Ishikawa (cell line): ENCODE measurements around the gene EEIG1.

ENCODE experiments used
- CEBPB ChIP-seq: IDR thresholded peaks from 2 replicates; pipeline ENCODE4 v1.6.1; 2012
- CREB1 ChIP-seq: IDR thresholded peaks from 2 replicates; pipeline ENCODE4 v1.6.1; 2012; ENCODE audit warnings: low read depth
- EGR1 ChIP-seq: IDR thresholded peaks from 2 replicates; pipeline ENCODE4 v1.6.1; 2012
- EP300 ChIP-seq: IDR thresholded peaks from 2 replicates; pipeline ENCODE4 v1.6.1; 2012; ENCODE audit warnings: borderline replicate concordance
- FOXM1 ChIP-seq: IDR thresholded peaks from 2 replicates; pipeline ENCODE4 v1.6.1; 2012; ENCODE audit warnings: low read depth, borderline replicate concordance
- NFIC ChIP-seq: IDR thresholded peaks from 2 replicates; pipeline ENCODE4 v1.6.1; 2012
- RAD21 ChIP-seq: IDR thresholded peaks from 2 replicates; pipeline ENCODE4 v1.6.1; 2012; ENCODE audit warnings: low read depth
- TAF1 ChIP-seq: IDR thresholded peaks from 2 replicates; pipeline ENCODE4 v1.6.1; 2012; ENCODE audit warnings: low read depth, mild to moderate bottlenecking
- TCF12 ChIP-seq: IDR thresholded peaks from 2 replicates; pipeline ENCODE4 v1.6.1; 2012; ENCODE audit warnings: low read depth
- TEAD4 ChIP-seq: IDR thresholded peaks from 2 replicates; pipeline ENCODE4 v1.6.1; 2012
- YY1 ChIP-seq: IDR thresholded peaks from 2 replicates; pipeline ENCODE4 v1.6.1; 2012; ENCODE audit warnings: low read depth
- ZBTB7A ChIP-seq: IDR thresholded peaks from 2 replicates; pipeline ENCODE4 v1.6.1; 2012; ENCODE audit warnings: low read depth
- TF ChIP-seq, protein P1 (sequence below): IDR thresholded peaks from 2 replicates; pipeline ENCODE4 v1.6.1; 2012
- TF ChIP-seq, protein P2 (sequence below): IDR thresholded peaks from 2 replicates; pipeline ENCODE4 v1.6.1; 2012; ENCODE audit warnings: low read depth, mild to moderate bottlenecking
- TF ChIP-seq, protein P3 (sequence below): IDR thresholded peaks from 2 replicates; pipeline ENCODE4 v1.6.1; 2012

Gene EEIG1

DNA sequence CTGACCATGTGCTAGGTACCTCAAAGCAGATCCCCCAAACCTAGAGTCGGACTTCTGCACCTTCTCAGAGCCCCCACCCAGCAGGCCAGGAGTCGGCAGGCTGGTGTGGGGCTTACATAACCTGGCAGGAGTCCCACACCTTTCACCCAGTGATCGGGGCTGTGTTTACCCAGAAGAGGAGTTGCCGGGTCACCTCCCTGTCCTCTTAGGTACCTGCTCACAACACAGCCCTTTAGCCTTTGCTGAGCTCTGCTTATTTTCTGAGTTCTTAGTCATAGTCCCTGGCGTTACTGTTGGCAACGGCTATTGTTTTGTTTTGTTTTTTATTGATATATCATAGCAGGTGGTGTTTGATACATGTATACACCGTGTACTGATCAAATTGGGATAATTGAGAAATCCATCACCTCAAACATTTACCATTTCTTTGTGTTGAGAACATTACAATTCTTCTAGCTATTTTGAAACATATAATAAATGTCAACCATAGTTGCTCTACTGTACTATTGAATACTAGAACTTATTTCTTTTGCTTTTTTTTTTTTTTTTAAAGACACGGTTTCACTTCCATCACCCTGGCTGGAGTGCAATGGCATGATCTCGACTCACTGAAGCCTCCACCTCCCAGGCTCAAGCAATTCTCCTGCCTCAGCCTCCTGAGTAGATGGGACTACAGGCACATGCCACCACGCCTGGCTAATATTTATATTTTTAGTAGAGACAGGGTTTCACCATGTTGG is 10.4 kb upstream of the EEIG1 start:
- TF ChIP-seq, protein P1, sequence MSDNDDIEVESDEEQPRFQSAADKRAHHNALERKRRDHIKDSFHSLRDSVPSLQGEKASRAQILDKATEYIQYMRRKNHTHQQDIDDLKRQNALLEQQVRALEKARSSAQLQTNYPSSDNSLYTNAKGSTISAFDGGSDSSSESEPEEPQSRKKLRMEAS, result no peak
- no peak for TF ChIP-seq EGR1
- TF ChIP-seq CREB1, result no peak
- no peak for TF ChIP-seq TCF12
- no peak for TF ChIP-seq EP300
- TF ChIP-seq CEBPB, result no peak
- TF ChIP-seq, protein P2, sequence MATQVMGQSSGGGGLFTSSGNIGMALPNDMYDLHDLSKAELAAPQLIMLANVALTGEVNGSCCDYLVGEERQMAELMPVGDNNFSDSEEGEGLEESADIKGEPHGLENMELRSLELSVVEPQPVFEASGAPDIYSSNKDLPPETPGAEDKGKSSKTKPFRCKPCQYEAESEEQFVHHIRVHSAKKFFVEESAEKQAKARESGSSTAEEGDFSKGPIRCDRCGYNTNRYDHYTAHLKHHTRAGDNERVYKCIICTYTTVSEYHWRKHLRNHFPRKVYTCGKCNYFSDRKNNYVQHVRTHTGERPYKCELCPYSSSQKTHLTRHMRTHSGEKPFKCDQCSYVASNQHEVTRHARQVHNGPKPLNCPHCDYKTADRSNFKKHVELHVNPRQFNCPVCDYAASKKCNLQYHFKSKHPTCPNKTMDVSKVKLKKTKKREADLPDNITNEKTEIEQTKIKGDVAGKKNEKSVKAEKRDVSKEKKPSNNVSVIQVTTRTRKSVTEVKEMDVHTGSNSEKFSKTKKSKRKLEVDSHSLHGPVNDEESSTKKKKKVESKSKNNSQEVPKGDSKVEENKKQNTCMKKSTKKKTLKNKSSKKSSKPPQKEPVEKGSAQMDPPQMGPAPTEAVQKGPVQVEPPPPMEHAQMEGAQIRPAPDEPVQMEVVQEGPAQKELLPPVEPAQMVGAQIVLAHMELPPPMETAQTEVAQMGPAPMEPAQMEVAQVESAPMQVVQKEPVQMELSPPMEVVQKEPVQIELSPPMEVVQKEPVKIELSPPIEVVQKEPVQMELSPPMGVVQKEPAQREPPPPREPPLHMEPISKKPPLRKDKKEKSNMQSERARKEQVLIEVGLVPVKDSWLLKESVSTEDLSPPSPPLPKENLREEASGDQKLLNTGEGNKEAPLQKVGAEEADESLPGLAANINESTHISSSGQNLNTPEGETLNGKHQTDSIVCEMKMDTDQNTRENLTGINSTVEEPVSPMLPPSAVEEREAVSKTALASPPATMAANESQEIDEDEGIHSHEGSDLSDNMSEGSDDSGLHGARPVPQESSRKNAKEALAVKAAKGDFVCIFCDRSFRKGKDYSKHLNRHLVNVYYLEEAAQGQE, result no peak

DNA sequence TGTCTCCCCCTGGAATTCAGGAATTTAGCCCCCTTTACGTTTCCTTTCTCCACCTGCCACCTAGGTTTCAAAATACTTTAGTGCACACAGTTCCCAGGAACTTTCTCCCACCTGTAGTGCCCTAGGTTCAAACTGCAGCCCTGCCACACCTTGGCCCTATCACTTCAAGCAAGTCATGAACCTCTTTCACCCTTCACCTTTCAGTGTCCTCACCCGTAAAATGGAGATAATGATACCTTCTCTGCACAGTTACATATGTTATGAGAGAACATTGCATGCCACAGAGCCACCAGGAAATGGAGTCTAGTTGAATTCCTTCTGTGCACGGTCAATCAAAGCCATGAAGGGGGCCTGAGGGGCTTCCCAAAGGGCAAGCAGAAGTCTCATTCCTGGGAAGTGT is 9.8 kb upstream of the EEIG1 start:
- no peak for TF ChIP-seq EP300
- no peak for TF ChIP-seq TEAD4
- TF ChIP-seq YY1, result no peak
- no peak for TF ChIP-seq ZBTB7A
- TF ChIP-seq TCF12, result no peak
- TF ChIP-seq NFIC, result no peak
- TF ChIP-seq, protein P2, result no peak
- no peak for TF ChIP-seq RAD21
- TF ChIP-seq TAF1, result no peak
- TF ChIP-seq, protein P3, sequence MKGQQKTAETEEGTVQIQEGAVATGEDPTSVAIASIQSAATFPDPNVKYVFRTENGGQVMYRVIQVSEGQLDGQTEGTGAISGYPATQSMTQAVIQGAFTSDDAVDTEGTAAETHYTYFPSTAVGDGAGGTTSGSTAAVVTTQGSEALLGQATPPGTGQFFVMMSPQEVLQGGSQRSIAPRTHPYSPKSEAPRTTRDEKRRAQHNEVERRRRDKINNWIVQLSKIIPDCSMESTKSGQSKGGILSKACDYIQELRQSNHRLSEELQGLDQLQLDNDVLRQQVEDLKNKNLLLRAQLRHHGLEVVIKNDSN, result no peak
- TF ChIP-seq FOXM1, result no peak
- TF ChIP-seq CREB1, result no peak
- TF ChIP-seq CEBPB, result no peak
- TF ChIP-seq, protein P1, result no peak
- no peak for TF ChIP-seq EGR1

DNA sequence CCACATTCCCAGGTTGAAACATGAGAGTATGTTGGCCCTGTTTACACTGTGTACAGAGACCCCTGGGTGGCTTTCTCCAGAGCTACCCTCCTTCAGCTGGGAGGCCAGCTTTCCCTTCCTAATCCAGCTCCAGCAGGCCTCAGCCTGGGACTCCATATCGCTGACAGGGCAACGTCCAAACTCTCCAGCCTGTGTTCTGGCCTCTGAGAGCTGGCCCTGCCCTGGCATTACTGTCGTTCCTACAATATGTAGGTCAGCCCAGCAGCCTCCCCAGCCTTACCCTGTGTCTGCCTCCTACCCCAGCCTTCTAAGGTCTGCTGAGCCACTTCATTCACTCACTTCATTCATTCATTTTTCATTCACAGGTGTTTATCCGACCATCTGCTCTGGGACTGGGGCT is 8.3 kb upstream of the EEIG1 start:
- no peak for TF ChIP-seq CREB1
- TF ChIP-seq, protein P2, result no peak
- no peak for TF ChIP-seq EP300
- no peak for TF ChIP-seq RAD21
- no peak for TF ChIP-seq TCF12
- no peak for TF ChIP-seq CEBPB
- no peak for TF ChIP-seq TAF1
- no peak for TF ChIP-seq FOXM1

DNA sequence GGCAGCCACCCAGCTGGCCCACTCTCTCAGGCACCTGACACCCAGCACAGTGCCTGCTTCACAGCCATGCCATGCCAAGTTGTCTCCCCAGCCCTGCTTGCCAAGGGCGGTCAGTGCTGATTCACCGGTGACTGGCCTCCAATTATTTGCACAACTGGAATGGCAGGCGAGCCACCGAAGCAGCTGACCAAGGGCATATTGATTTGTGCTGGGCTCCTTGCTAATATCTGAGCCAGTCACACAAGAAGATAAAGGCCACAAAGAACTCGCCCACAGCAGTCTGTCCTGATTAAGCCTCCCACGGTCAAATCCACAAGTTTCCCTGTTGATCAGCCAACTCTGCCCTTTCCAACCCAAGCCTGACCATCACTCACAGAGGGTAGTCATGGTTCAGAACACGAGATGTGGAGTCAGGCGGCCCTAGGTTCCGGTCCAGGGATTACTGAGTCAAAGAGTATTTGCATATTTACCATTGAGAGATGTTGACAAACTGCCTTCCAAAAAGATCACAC is 6.4 kb upstream of the EEIG1 start:
- TF ChIP-seq, protein P2, result no peak
- TF ChIP-seq NFIC, result peak; percentile 41; the same call in 1 of the 2 replicates
